ENCODE data around the gene RPE65.

DNA sequence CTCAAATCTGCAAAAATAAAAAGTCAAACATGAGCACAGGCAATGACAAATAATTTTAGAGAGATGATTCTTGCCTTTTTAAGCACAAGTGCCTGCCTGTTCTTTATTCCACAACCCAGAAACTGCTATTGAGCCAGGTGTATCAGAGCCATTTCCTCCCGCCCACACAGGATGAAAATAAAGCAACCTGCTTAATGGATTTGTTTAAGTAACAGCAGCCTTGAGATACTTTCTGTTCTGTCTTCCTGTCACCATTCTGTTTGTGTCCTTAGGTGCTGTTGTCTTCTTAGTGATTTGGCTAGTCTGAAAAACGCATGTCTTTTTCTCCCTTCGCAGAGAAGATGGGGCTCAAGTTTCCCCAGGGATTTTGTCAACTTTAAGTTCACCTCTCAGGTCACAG is 11.4 kb downstream of the RPE65 start:
- TF ChIP-seq, protein P1, sequence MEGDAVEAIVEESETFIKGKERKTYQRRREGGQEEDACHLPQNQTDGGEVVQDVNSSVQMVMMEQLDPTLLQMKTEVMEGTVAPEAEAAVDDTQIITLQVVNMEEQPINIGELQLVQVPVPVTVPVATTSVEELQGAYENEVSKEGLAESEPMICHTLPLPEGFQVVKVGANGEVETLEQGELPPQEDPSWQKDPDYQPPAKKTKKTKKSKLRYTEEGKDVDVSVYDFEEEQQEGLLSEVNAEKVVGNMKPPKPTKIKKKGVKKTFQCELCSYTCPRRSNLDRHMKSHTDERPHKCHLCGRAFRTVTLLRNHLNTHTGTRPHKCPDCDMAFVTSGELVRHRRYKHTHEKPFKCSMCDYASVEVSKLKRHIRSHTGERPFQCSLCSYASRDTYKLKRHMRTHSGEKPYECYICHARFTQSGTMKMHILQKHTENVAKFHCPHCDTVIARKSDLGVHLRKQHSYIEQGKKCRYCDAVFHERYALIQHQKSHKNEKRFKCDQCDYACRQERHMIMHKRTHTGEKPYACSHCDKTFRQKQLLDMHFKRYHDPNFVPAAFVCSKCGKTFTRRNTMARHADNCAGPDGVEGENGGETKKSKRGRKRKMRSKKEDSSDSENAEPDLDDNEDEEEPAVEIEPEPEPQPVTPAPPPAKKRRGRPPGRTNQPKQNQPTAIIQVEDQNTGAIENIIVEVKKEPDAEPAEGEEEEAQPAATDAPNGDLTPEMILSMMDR (IDR thresholded peaks at IDR 0.05; ENCODE audit: borderline replicate concordance, extremely low read depth, low read length, poor library complexity, severe bottlenecking) = no peak
- TF ChIP-seq EZH2 (IDR thresholded peaks at IDR 0.05; ENCODE audit: borderline replicate concordance, low read depth, low read length, severe bottlenecking) = no peak

Data from DND-41 (cell line).